ENCODE data around the gene FGD2. TPM values are rescaled to one million over a fixed set of nuclear protein-coding genes. Genes with fewer than 3 reads are reported as not detected.
A peak's percentile ranks its signal among the peaks of the same experiment; 100 is the strongest.

The FGD2 gene
- total and polyA plus RNA-seq, 9 of the 15 experiments (the other 6 are each of a cell fraction or from before 2014, with no cell fraction given): 0.09 TPM; not detected in 8

GRCh38 chr6:37050045-37050853 is 44.8 kb downstream of the FGD2 start (continued):
- no peak for TF ChIP-seq ARID3B (CRISPR knock-in tag; IDR thresholded peaks at IDR 0.05; ENCODE audit: borderline replicate concordance)
- no peak for TF ChIP-seq MCM7 (IDR thresholded peaks at IDR 0.05)
- no peak for TF ChIP-seq GTF2B (IDR thresholded peaks at IDR 0.05; ENCODE audit: extremely low read depth, insufficient read length)
- TF ChIP-seq ZNF282 (CRISPR knock-in tag; IDR thresholded peaks at IDR 0.05): no peak
- peak; percentile 87 for TF ChIP-seq ZNF584 (CRISPR knock-in tag; IDR thresholded peaks at IDR 0.05; ENCODE audit: low read depth)
- peak; percentile 94 for TF ChIP-seq ZNF766 (CRISPR knock-in tag; conservative IDR thresholded peaks at IDR 0.05)
- TF ChIP-seq RBM22 (IDR thresholded peaks at IDR 0.05; ENCODE audit: low read depth, low read length, poor library complexity, severe bottlenecking): no peak
- TF ChIP-seq PURB (CRISPR knock-in tag; IDR thresholded peaks at IDR 0.05; ENCODE audit: low read depth): no peak
- no peak for TF ChIP-seq BCLAF1 (IDR thresholded peaks at IDR 0.05; ENCODE audit: borderline replicate concordance in 1 of 2, control insufficient read depth in 1 of 2, low read depth in 2 of 2, low read length in 1 of 2)
- no peak for TF ChIP-seq ATF1 (CRISPR knock-in tag; IDR thresholded peaks at IDR 0.05)
- no peak for TF ChIP-seq ATF1 (tag; IDR thresholded peaks at IDR 0.05)
- no peak for TF ChIP-seq ZNF347 (CRISPR knock-in tag; IDR thresholded peaks at IDR 0.05; ENCODE audit: low read depth)
- TF ChIP-seq CREM (IDR thresholded peaks at IDR 0.05; ENCODE audit: low read depth): 0 out of 2 replicates have a peak, but pooled peaks have one; percentile 2
- TF ChIP-seq POU5F1 (IDR thresholded peaks at IDR 0.05; ENCODE audit: borderline replicate concordance, low read depth, low read length, partially characterized antibody): no peak
- no peak for TF ChIP-seq SIRT6 (IDR thresholded peaks at IDR 0.05; ENCODE audit: low read depth, low read length)
- no peak for TF ChIP-seq SETDB1 (IDR thresholded peaks at IDR 0.05; ENCODE audit: low read length)
- no peak for TF ChIP-seq HMG20A (CRISPR knock-in tag; conservative IDR thresholded peaks at IDR 0.05)
- no peak for TF ChIP-seq JUNB (CRISPR knock-in tag; conservative IDR thresholded peaks at IDR 0.05)
- TF ChIP-seq CCAR2 (IDR thresholded peaks at IDR 0.05; ENCODE audit: low read depth, low read length): no peak
- TF ChIP-seq CCNT2 (IDR thresholded peaks at IDR 0.05; ENCODE audit: borderline replicate concordance, extremely low read depth, insufficient read length, low read depth, low read length): peak; percentile 87
- no peak for TF ChIP-seq NCOA2 (IDR thresholded peaks at IDR 0.05; ENCODE audit: partially characterized antibody in 2 of 2)
- TF ChIP-seq FOXA1 (IDR thresholded peaks at IDR 0.05; ENCODE audit: borderline replicate concordance): no peak
- TF ChIP-seq PHB2 (IDR thresholded peaks at IDR 0.05; ENCODE audit: low read depth): no peak
- TF ChIP-seq TARDBP (IDR thresholded peaks at IDR 0.05): 0 out of 2 replicates have a peak, but pooled peaks have one; percentile 18
